ENCODE measurements around the gene PTN. TPM values are rescaled to one million over a fixed set of nuclear protein-coding genes. Genes with fewer than 3 reads are reported as not detected.

Gene PTN
- 10 to 100 TPM in 2 of 9 donors, 1 to 10 TPM in 7; 2.1 to 14.6 (median 4.4) TPM for total RNA-seq
- 10 to 100 TPM in 1 of 3 donors, 1 to 10 TPM in 2; 3.6 to 11.6 (median 7.8) TPM for polyA plus RNA-seq
- long read RNA-seq, donor 1, partial matches to known transcripts: 0 of 2 reads
- long read RNA-seq, donor 1, other reads (novel, unspliced or antisense): 0 of 2 reads
- long read RNA-seq, donor 2: 0 reads
- long read RNA-seq, donor 3: 0 reads
- long read RNA-seq, donor 4, partial matches to known transcripts: 1 of 3 reads
- long read RNA-seq, donor 4, other reads (novel, unspliced or antisense): 1 of 3 reads
- long read RNA-seq, donor 5, transcript PTN-201 (5 exons, 1,614 nt): major isoform, 8 of 8 reads
- long read RNA-seq, donor 5, partial matches to known transcripts: 0 of 8 reads
- long read RNA-seq, donor 5, other reads (novel, unspliced or antisense): 0 of 8 reads
- long read RNA-seq, donor 6, transcript PTN-201 (5 exons, 1,614 nt): major isoform, 8 of 21 reads
- long read RNA-seq, donor 6, partial matches to known transcripts: 11 of 21 reads
- long read RNA-seq, donor 6, other reads (novel, unspliced or antisense): 2 of 21 reads
- long read RNA-seq, donor 7, partial matches to known transcripts: 0 of 2 reads
- long read RNA-seq, donor 7, other reads (novel, unspliced or antisense): 0 of 2 reads
- long read RNA-seq, donor 8, partial matches to known transcripts: 0 of 2 reads
- long read RNA-seq, donor 8, other reads (novel, unspliced or antisense): 0 of 2 reads
- long read RNA-seq, donor 9: 0 reads
- long read RNA-seq, donor 10, transcript PTN-201 (5 exons, 1,614 nt): major isoform, 10 of 10 reads
- long read RNA-seq, donor 10, partial matches to known transcripts: 0 of 10 reads
- long read RNA-seq, donor 10, other reads (novel, unspliced or antisense): 0 of 10 reads

DNA sequence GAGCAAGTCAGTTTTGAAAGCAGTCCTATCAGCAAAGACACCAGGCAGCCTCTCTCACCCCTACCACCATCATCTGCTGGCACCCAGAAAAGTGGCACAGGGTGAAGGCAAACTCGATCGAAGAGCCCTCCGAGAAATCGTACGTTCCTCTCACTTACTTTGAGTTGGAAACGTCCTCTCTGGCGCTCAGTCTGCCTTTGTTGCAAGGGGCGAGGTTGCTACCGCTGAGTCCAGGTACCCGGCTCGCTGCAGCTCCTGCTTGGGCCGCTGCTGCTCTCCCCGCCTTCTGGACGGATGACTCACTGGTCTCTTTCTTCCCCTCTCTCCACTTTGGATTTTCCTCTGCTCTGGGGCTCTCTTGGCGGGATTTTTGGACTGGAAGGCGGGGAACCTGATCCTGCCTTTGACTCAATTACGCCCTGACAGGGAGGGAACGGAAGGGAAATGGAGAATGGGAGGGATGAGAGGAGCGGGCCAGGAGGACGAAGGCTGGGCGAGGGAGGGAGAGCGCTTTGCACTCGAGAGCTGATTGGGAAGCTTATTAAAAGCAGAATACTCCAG lies at the start of gene PTN:
Gene PTN (minus strand): TSS at position 453 of the 561 bp plus-strand sequence. CDS start 88,760 bp downstream, outside the sequence.
- H3K36me3 ChIP-seq (replicated peaks in 1 of 2): no peaks in the 10 kb centered on the region
- 1 to 2% (median 1%) methylated on average over 20 to 23 of the region's 23 CpGs for WGBS, 4 donors
- H3K9me3 ChIP-seq (replicated peaks in 1 of 3): no peaks in the 10 kb centered on the region
- peak within 1 kb of the TSS in 2 of 4 donors; percentile 8 to 32 for H3K4me3 ChIP-seq
- no peaks in the 10 kb centered on the region for H3K27me3 ChIP-seq
- TF ChIP-seq CTCF (IDR thresholded peaks at IDR 0.05) (no peak), POLR2A (IDR thresholded peaks at IDR 0.05) (no peak)
- peak; percentile 17 to 68 (median 34) for DNase-seq
- intact Hi-C loops (cut with DNase I): no loop called here
- H3K27ac ChIP-seq: no peak within 1 kb of the TSS
- H3K4me1 ChIP-seq (replicated peaks in 1 of 2): no peaks in the 10 kb centered on the region

DNA sequence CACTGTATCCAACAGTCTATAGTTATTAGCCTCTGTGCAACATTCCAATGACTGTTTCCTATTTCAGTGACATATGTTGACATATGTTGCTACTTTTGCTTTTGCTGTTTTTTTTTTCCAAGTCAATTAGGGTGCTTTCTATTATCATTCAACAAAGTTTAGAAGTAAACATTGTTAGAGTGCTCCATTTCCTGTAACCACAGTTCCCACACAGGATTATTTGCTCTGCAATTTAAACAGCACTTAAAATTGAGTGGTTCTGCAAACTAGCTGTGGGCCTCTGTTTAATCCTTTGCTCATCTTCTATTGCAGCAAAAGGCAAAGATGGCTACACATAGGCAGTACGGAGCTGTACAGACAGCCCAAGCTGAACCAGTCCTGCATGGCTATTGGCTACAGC lies 46.5 kb upstream of the PTN start:
- DNase-seq: no peak
- intact Hi-C loops (cut with DNase I): no loop called here
- Histone ChIP-seq H3K27me3 (no peaks in the 10 kb centered on the region), H3K27ac (no peak overlapping the region), H3K4me1 (replicated peaks in 1 of 2) (no peaks in the 10 kb centered on the region), H3K9me3 (replicated peaks in 1 of 3) (no peaks in the 10 kb centered on the region), H3K36me3 (replicated peaks in 1 of 2) (no peaks in the 10 kb centered on the region), H3K4me3 (no peak overlapping the region)
- 54 to 83% (median 69%) methylated on average over 1 of the region's 1 CpG for WGBS, 4 donors
- TF ChIP-seq POLR2A (IDR thresholded peaks at IDR 0.05): no peak
- TF ChIP-seq CTCF (IDR thresholded peaks at IDR 0.05): no peak

DNA sequence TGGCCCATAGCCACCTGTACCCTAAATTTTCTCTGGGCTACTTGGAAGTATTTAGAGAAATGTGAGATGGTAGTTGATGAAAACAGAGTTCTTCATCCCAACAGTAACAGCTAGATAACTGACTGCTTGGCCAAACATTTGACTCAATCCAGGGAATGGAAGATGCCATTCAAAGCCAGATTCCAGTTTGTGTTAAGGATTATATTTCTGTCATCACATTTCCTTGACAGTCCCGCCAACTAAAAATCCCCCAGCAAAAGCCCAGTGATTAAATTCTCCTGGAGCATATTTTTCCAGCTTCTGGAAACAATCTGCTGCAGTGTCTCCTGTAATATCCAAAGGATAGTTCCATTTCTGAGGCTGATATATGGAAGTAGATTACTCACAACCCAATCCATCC lies 45.4 kb upstream of the PTN start:
- Histone ChIP-seq H3K9me3 (replicated peaks in 1 of 3) (no peaks in the 10 kb centered on the region), H3K27me3 (no peaks in the 10 kb centered on the region), H3K4me1 (replicated peaks in 1 of 2) (no peaks in the 10 kb centered on the region), H3K27ac (no peak overlapping the region), H3K4me3 (no peak overlapping the region), H3K36me3 (replicated peaks in 1 of 2) (no peaks in the 10 kb centered on the region)
- intact Hi-C loops (cut with DNase I): no loop called here
- DNase-seq: no peak
- no peak for TF ChIP-seq POLR2A (IDR thresholded peaks at IDR 0.05)
- no peak for TF ChIP-seq CTCF (IDR thresholded peaks at IDR 0.05)
- WGBS, 4 donors: 80 to 97% (median 90%) methylated on average over 1 of the region's 1 CpG

DNA sequence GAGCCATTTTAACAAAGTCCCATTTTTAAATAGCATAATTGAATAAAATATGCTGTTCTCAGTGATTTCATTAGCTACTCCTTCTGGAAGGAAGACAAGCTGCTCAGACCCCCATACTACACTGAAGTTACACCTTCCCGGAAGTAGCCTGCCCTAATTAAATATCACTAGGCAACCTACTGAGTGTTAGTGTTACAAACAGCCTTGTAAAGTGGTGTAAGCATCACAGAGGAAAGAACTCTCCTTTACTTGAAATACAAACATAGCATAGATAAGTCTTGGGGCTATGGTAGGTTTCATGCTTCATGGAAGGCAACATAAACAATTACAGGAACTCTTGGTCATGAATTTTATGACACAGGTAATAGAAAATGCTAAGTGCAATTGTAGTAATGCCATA lies 43.4 kb upstream of the PTN start:
- DNase-seq: no peak
- intact Hi-C loops (cut with DNase I): no loop called here
- no peaks in the 10 kb centered on the region for H3K36me3 ChIP-seq (replicated peaks in 1 of 2)
- H3K27ac ChIP-seq: no peak overlapping the region
- TF ChIP-seq POLR2A (IDR thresholded peaks at IDR 0.05): no peak
- no peak for TF ChIP-seq CTCF (IDR thresholded peaks at IDR 0.05)
- no peaks in the 10 kb centered on the region for H3K9me3 ChIP-seq (replicated peaks in 1 of 3)
- H3K4me3 ChIP-seq: no peak overlapping the region
- no peaks in the 10 kb centered on the region for H3K4me1 ChIP-seq (replicated peaks in 1 of 2)
- no peaks in the 10 kb centered on the region for H3K27me3 ChIP-seq
- WGBS, 4 donors: 24 to 36% (median 28%) methylated on average over 1 of the region's 1 CpG

Measured in adrenal gland (tissue), 19 donors.